ENCODE results near the gene GRK2. TPM values are rescaled to one million over a fixed set of nuclear protein-coding genes. Genes with fewer than 3 reads are reported as not detected.

Gene GRK2
- polyA plus RNA-seq, 2 donors: 62.4 to 74.2 TPM

GRCh38 chr11:67269401-67270255 is 3.4 kb downstream of the GRK2 start:
- Histone ChIP-seq H3K4me1 (ENCODE audit: control insufficient read depth in 2 of 2, insufficient read depth in 2 of 2, low read length in 1 of 2) (peaks cover 31 to 59% of the 10 kb centered on the region in 2 donors), H3K9me3 (ENCODE audit: control insufficient read depth in 2 of 2, insufficient read depth in 1 of 2, low read depth in 1 of 2, low read length in 1 of 2) (no peaks in the 10 kb centered on the region), H3K36me3 (ENCODE audit: control insufficient read depth in 2 of 2, insufficient read depth in 2 of 2, low read length in 1 of 2) (peaks cover 0 to 37% of the 10 kb centered on the region in 2 donors), H3K27me3 (ENCODE audit: control insufficient read depth in 1 of 2, insufficient read depth in 2 of 2, low read length in 2 of 2) (no peaks in the 10 kb centered on the region), H3K4me3 (ENCODE audit: low read depth in 1 of 2, low read length in 2 of 2) (peak overlapping the region; percentile 17 to 20), H3K27ac (ENCODE audit: low read depth in 2 of 2, low read length in 1 of 2) (peak overlapping the region; percentile 88 to 91)
- WGBS, 2 donors: 26% methylated on average over 15 of the region's 15 CpGs

- WGBS, 2 donors: 26 to 27% methylated on average over 28 of the region's 28 CpGs
- Histone ChIP-seq H3K27me3 (ENCODE audit: control insufficient read depth in 1 of 2, insufficient read depth in 2 of 2, low read length in 2 of 2) (no peaks in the 10 kb centered on the region), H3K36me3 (ENCODE audit: control insufficient read depth in 2 of 2, insufficient read depth in 2 of 2, low read length in 1 of 2) (peaks cover 0 to 43% of the 10 kb centered on the region in 2 donors), H3K9me3 (ENCODE audit: control insufficient read depth in 2 of 2, insufficient read depth in 1 of 2, low read depth in 1 of 2, low read length in 1 of 2) (no peaks in the 10 kb centered on the region), H3K4me3 (ENCODE audit: low read depth in 1 of 2, low read length in 2 of 2) (peak overlapping the region; percentile 17 to 20), H3K27ac (ENCODE audit: low read depth in 2 of 2, low read length in 1 of 2) (peak overlapping the region; percentile 88 to 91), H3K4me1 (ENCODE audit: control insufficient read depth in 2 of 2, insufficient read depth in 2 of 2, low read length in 1 of 2) (peaks cover 29 to 61% of the 10 kb centered on the region in 2 donors)
Observed at GRCh38 chr11:67270256-67271204, 4.3 kb downstream of the GRK2 start.

GRCh38 chr11:67271205-67271540 is 4.9 kb downstream of the GRK2 start:
- H3K9me3 ChIP-seq (ENCODE audit: control insufficient read depth in 2 of 2, insufficient read depth in 1 of 2, low read depth in 1 of 2, low read length in 1 of 2): no peaks in the 10 kb centered on the region
- H3K36me3 ChIP-seq (ENCODE audit: control insufficient read depth in 2 of 2, insufficient read depth in 2 of 2, low read length in 1 of 2): peaks cover 0 to 49% of the 10 kb centered on the region in 2 donors
- no peak overlapping the region for H3K4me3 ChIP-seq (ENCODE audit: low read depth in 1 of 2, low read length in 2 of 2)
- H3K27ac ChIP-seq (ENCODE audit: low read depth in 2 of 2, low read length in 1 of 2): peak overlapping the region; percentile 88 to 91
- 61 to 62% methylated on average over 5 of the region's 5 CpGs for WGBS, 2 donors
- peaks cover 34 to 62% of the 10 kb centered on the region in 2 donors for H3K4me1 ChIP-seq (ENCODE audit: control insufficient read depth in 2 of 2, insufficient read depth in 2 of 2, low read length in 1 of 2)
- H3K27me3 ChIP-seq (ENCODE audit: control insufficient read depth in 1 of 2, insufficient read depth in 2 of 2, low read length in 2 of 2): no peaks in the 10 kb centered on the region

- no peaks in the 10 kb centered on the region for H3K27me3 ChIP-seq (ENCODE audit: control insufficient read depth in 1 of 2, insufficient read depth in 2 of 2, low read length in 2 of 2)
- peaks cover 34 to 65% of the 10 kb centered on the region in 2 donors for H3K4me1 ChIP-seq (ENCODE audit: control insufficient read depth in 2 of 2, insufficient read depth in 2 of 2, low read length in 1 of 2)
- H3K36me3 ChIP-seq (ENCODE audit: control insufficient read depth in 2 of 2, insufficient read depth in 2 of 2, low read length in 1 of 2): peaks cover 0 to 51% of the 10 kb centered on the region in 2 donors
- H3K9me3 ChIP-seq (ENCODE audit: control insufficient read depth in 2 of 2, insufficient read depth in 1 of 2, low read depth in 1 of 2, low read length in 1 of 2): no peaks in the 10 kb centered on the region
- 58 to 64% methylated on average over 19 of the region's 19 CpGs for WGBS, 2 donors
- H3K4me3 ChIP-seq (ENCODE audit: low read depth in 1 of 2, low read length in 2 of 2): no peak overlapping the region
- H3K27ac ChIP-seq (ENCODE audit: low read depth in 2 of 2, low read length in 1 of 2): peak overlapping the region; percentile 45 to 76
Observed at GRCh38 chr11:67271541-67272284, 5.4 kb downstream of the GRK2 start.

- peaks cover 0 to 49% of the 10 kb centered on the region in 2 donors for H3K36me3 ChIP-seq (ENCODE audit: control insufficient read depth in 2 of 2, insufficient read depth in 2 of 2, low read length in 1 of 2)
- no peaks in the 10 kb centered on the region for H3K9me3 ChIP-seq (ENCODE audit: control insufficient read depth in 2 of 2, insufficient read depth in 1 of 2, low read depth in 1 of 2, low read length in 1 of 2)
- H3K4me1 ChIP-seq (ENCODE audit: control insufficient read depth in 2 of 2, insufficient read depth in 2 of 2, low read length in 1 of 2): peaks cover 37 to 72% of the 10 kb centered on the region in 2 donors
- WGBS, 2 donors: 60 to 61% methylated on average over 23 of the region's 23 CpGs
- H3K4me3 ChIP-seq (ENCODE audit: low read depth in 1 of 2, low read length in 2 of 2): no peak overlapping the region
- H3K27ac ChIP-seq (ENCODE audit: low read depth in 2 of 2, low read length in 1 of 2): peak overlapping the region; percentile 45 to 76
- H3K27me3 ChIP-seq (ENCODE audit: control insufficient read depth in 1 of 2, insufficient read depth in 2 of 2, low read length in 2 of 2): no peaks in the 10 kb centered on the region
Observed at GRCh38 chr11:67272327-67273259, 6.3 kb downstream of the GRK2 start.

- Histone ChIP-seq H3K9me3 (ENCODE audit: control insufficient read depth in 2 of 2, insufficient read depth in 1 of 2, low read depth in 1 of 2, low read length in 1 of 2) (no peaks in the 10 kb centered on the region), H3K27ac (ENCODE audit: low read depth in 2 of 2, low read length in 1 of 2) (peak overlapping the region; percentile 38 to 76), H3K4me3 (ENCODE audit: low read depth in 1 of 2, low read length in 2 of 2) (no peak overlapping the region), H3K36me3 (ENCODE audit: control insufficient read depth in 2 of 2, insufficient read depth in 2 of 2, low read length in 1 of 2) (peaks cover 0 to 44% of the 10 kb centered on the region in 2 donors), H3K4me1 (ENCODE audit: control insufficient read depth in 2 of 2, insufficient read depth in 2 of 2, low read length in 1 of 2) (peaks cover 36 to 72% of the 10 kb centered on the region in 2 donors), H3K27me3 (ENCODE audit: control insufficient read depth in 1 of 2, insufficient read depth in 2 of 2, low read length in 2 of 2) (no peaks in the 10 kb centered on the region)
- WGBS, 2 donors: 31 to 40% methylated on average over 14 of the region's 14 CpGs
Observed at GRCh38 chr11:67273260-67273990, 7.2 kb downstream of the GRK2 start.

- 62 to 63% methylated on average over 35 of the region's 35 CpGs for WGBS, 2 donors
- H3K27me3 ChIP-seq (ENCODE audit: control insufficient read depth in 1 of 2, insufficient read depth in 2 of 2, low read length in 2 of 2): no peaks in the 10 kb centered on the region
- H3K36me3 ChIP-seq (ENCODE audit: control insufficient read depth in 2 of 2, insufficient read depth in 2 of 2, low read length in 1 of 2): peaks cover 4 to 48% of the 10 kb centered on the region in 2 donors
- no peaks in the 10 kb centered on the region for H3K9me3 ChIP-seq (ENCODE audit: control insufficient read depth in 2 of 2, insufficient read depth in 1 of 2, low read depth in 1 of 2, low read length in 1 of 2)
- peak overlapping the region; percentile 57 to 70 for H3K27ac ChIP-seq (ENCODE audit: low read depth in 2 of 2, low read length in 1 of 2)
- H3K4me3 ChIP-seq (ENCODE audit: low read depth in 1 of 2, low read length in 2 of 2): no peak overlapping the region
- peaks cover 23 to 66% of the 10 kb centered on the region in 2 donors for H3K4me1 ChIP-seq (ENCODE audit: control insufficient read depth in 2 of 2, insufficient read depth in 2 of 2, low read length in 1 of 2)
Observed at GRCh38 chr11:67274768-67275605, 8.7 kb downstream of the GRK2 start.

Data from esophagus (tissue), 2 donors.